HAP-1 (cell line): Measurements from ENCODE around the gene NAA40.

Experiments
- DNase-seq, 2 experiments: peaks; one replicate each; pipeline ENCODE4 v3.0.0-alpha.2; 2016 to 2020; ENCODE audit warnings: low spot score in 2 of 2
- H3K27me3 ChIP-seq: fragments of 250-450 bp; sonication (Bioruptor Pico); 2 replicates; pipeline ENCODE4 v1.5.1; 2020; ENCODE audit warnings: low read depth, mild to moderate bottlenecking, moderate library complexity
- H3K36me3 ChIP-seq: fragments of 250-450 bp; sonication (Bioruptor Pico); replicated peaks from 2 replicates; pipeline ENCODE4 v1.5.1; 2020; ENCODE audit warnings: mild to moderate bottlenecking
- H3K4me1 ChIP-seq: fragments of 250-450 bp; sonication (Bioruptor Pico); 2 replicates; pipeline ENCODE4 v1.5.1; 2020; ENCODE audit warnings: mild to moderate bottlenecking
- H3K4me3 ChIP-seq: fragments of 250-450 bp; sonication (Bioruptor Pico); 2 replicates; pipeline ENCODE4 v1.5.1; 2020; ENCODE audit warnings: mild to moderate bottlenecking, moderate library complexity
- H3K9me3 ChIP-seq: fragments of 250-450 bp; sonication (Bioruptor Pico); 2 replicates; pipeline ENCODE4 v1.5.1; 2020; ENCODE audit warnings: mild to moderate bottlenecking, moderate library complexity
- in situ Hi-C: fragments of 300-500 bp; cut with MboI; formaldehyde crosslinking; loops from 3 replicates; pipeline ENCODE4 v1.14.3; 2020; ENCODE audit warnings: low sequenced_read_pairs, inconsistent platforms, mixed read lengths

The NAA40 gene

GRCh38 chr11:63907808-63908530 lies 30.8 kb upstream of the NAA40 start:
- peaks cover 33% of the 10 kb centered on the region for H3K36me3 ChIP-seq
- in situ Hi-C loops, result no loop called here
- DNase-seq, result no peak
- H3K27me3 ChIP-seq, result no peaks in the 10 kb centered on the region
- no peaks in the 10 kb centered on the region for H3K9me3 ChIP-seq
- H3K4me1 ChIP-seq, result no peaks in the 10 kb centered on the region
- no peak overlapping the region for H3K4me3 ChIP-seq

GRCh38 chr11:63908631-63909401 lies 30.0 kb upstream of the NAA40 start:
- H3K4me1 ChIP-seq, result no peaks in the 10 kb centered on the region
- in situ Hi-C loops, result no loop called here
- peaks cover 27% of the 10 kb centered on the region for H3K36me3 ChIP-seq
- H3K27me3 ChIP-seq, result no peaks in the 10 kb centered on the region
- DNase-seq, result no peak
- no peaks in the 10 kb centered on the region for H3K9me3 ChIP-seq
- no peak overlapping the region for H3K4me3 ChIP-seq

GRCh38 chr11:63909591-63910506 lies 29.0 kb upstream of the NAA40 start:
- no peak for DNase-seq
- Histone ChIP-seq H3K27me3 (no peaks in the 10 kb centered on the region), H3K9me3 (no peaks in the 10 kb centered on the region), H3K4me1 (no peaks in the 10 kb centered on the region), H3K36me3 (peaks cover 28% of the 10 kb centered on the region), H3K4me3 (no peak overlapping the region)
- in situ Hi-C loops, result no loop called here

GRCh38 chr11:63910675-63911074 lies 28.1 kb upstream of the NAA40 start:
- DNase-seq, result no peak
- no peak overlapping the region for H3K4me3 ChIP-seq
- H3K36me3 ChIP-seq, result peaks cover 25% of the 10 kb centered on the region
- in situ Hi-C loops, result no loop called here
- no peaks in the 10 kb centered on the region for H3K9me3 ChIP-seq
- no peaks in the 10 kb centered on the region for H3K4me1 ChIP-seq
- H3K27me3 ChIP-seq, result no peaks in the 10 kb centered on the region

GRCh38 chr11:63911440-63911839 lies 27.4 kb upstream of the NAA40 start:
- Histone ChIP-seq H3K4me3 (no peak overlapping the region), H3K27me3 (no peaks in the 10 kb centered on the region), H3K36me3 (peaks cover 24% of the 10 kb centered on the region), H3K4me1 (no peaks in the 10 kb centered on the region), H3K9me3 (no peaks in the 10 kb centered on the region)
- in situ Hi-C loops, result no loop called here
- no peak for DNase-seq

GRCh38 chr11:63911876-63912275 lies 26.9 kb upstream of the NAA40 start:
- DNase-seq, result no peak
- Histone ChIP-seq H3K4me1 (no peaks in the 10 kb centered on the region), H3K4me3 (no peak overlapping the region), H3K9me3 (no peaks in the 10 kb centered on the region), H3K27me3 (no peaks in the 10 kb centered on the region), H3K36me3 (peaks cover 24% of the 10 kb centered on the region)
- in situ Hi-C loops, result no loop called here

GRCh38 chr11:63912678-63913077 lies 26.1 kb upstream of the NAA40 start:
- in situ Hi-C loops, result no loop called here
- no peaks in the 10 kb centered on the region for H3K27me3 ChIP-seq
- H3K4me3 ChIP-seq, result no peak overlapping the region
- H3K4me1 ChIP-seq, result peaks cover 5% of the 10 kb centered on the region
- peaks cover 21% of the 10 kb centered on the region for H3K36me3 ChIP-seq
- no peaks in the 10 kb centered on the region for H3K9me3 ChIP-seq
- DNase-seq, result no peak

GRCh38 chr11:63913866-63914830 lies 24.7 kb upstream of the NAA40 start:
- no peaks in the 10 kb centered on the region for H3K27me3 ChIP-seq
- H3K9me3 ChIP-seq, result no peaks in the 10 kb centered on the region
- H3K36me3 ChIP-seq, result peaks cover 19% of the 10 kb centered on the region
- H3K4me3 ChIP-seq, result no peak overlapping the region
- DNase-seq, result no peak
- in situ Hi-C loops, result no loop called here
- peaks cover 18% of the 10 kb centered on the region for H3K4me1 ChIP-seq

GRCh38 chr11:63914896-63915691 lies 23.7 kb upstream of the NAA40 start:
- in situ Hi-C loops, result no loop called here
- peaks cover 17% of the 10 kb centered on the region for H3K36me3 ChIP-seq
- no peak for DNase-seq
- H3K27me3 ChIP-seq, result no peaks in the 10 kb centered on the region
- H3K4me1 ChIP-seq, result peaks cover 26% of the 10 kb centered on the region
- peak overlapping the region; percentile 52 for H3K4me3 ChIP-seq
- no peaks in the 10 kb centered on the region for H3K9me3 ChIP-seq

- Histone ChIP-seq H3K4me1 (peaks cover 26% of the 10 kb centered on the region), H3K9me3 (no peaks in the 10 kb centered on the region), H3K27me3 (no peaks in the 10 kb centered on the region), H3K4me3 (peak overlapping the region; percentile 52), H3K36me3 (peaks cover 17% of the 10 kb centered on the region)
- DNase-seq, result peak; percentile 45 to 92
- in situ Hi-C loops, result no loop called here
These were observed 22.6 kb upstream of the NAA40 start for GRCh38 chr11:63915961-63916836.

- in situ Hi-C loops, result no loop called here
- peak within 1 kb of the TSS; percentile 52 for H3K4me3 ChIP-seq
- peaks cover 26% of the 10 kb centered on the region for H3K4me1 ChIP-seq
These were observed 21.7 kb upstream of the NAA40 start, which contains the start of gene RCOR2 for GRCh38 chr11:63916837-63917691. Gene RCOR2 (minus strand): TSS chr11:63917164. CDS start chr11:63916456, 708 bp downstream.

More at GRCh38 chr11:63916837-63917691, 21.7 kb upstream of the NAA40 start, which contains the start of gene RCOR2:
- Histone ChIP-seq H3K27me3 (no peaks in the 10 kb centered on the region), H3K9me3 (no peaks in the 10 kb centered on the region), H3K36me3 (peaks cover 17% of the 10 kb centered on the region)
- DNase-seq, result peak; percentile 78 to 93
